ENCODE results near the gene SLC35C1. TPM values are rescaled to one million over a fixed set of nuclear protein-coding genes. Genes with fewer than 3 reads are reported as not detected.

The SLC35C1 gene
- total RNA-seq, 3 donors from 2014 or later: 26.6 to 47.8 (median 35.6) TPM

DNA sequence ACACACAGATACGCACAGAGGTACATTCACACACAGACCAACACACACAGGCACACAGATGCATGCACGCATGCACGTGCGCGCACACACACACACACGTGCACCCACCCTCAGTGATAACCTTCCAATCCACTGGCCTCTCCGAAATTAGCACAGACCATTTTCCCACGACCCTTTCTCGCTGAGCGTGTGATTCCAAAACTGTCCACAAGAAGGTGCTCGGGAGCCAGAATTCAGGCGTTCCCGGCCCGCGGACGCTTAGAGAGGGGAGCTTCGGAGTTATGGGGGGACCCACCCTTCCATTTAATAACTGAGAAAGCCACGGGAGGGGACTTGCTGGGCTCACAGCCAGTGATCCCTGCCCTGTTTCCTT, 33.8 kb upstream of the SLC35C1 start:
- TF ChIP-seq, protein P1, sequence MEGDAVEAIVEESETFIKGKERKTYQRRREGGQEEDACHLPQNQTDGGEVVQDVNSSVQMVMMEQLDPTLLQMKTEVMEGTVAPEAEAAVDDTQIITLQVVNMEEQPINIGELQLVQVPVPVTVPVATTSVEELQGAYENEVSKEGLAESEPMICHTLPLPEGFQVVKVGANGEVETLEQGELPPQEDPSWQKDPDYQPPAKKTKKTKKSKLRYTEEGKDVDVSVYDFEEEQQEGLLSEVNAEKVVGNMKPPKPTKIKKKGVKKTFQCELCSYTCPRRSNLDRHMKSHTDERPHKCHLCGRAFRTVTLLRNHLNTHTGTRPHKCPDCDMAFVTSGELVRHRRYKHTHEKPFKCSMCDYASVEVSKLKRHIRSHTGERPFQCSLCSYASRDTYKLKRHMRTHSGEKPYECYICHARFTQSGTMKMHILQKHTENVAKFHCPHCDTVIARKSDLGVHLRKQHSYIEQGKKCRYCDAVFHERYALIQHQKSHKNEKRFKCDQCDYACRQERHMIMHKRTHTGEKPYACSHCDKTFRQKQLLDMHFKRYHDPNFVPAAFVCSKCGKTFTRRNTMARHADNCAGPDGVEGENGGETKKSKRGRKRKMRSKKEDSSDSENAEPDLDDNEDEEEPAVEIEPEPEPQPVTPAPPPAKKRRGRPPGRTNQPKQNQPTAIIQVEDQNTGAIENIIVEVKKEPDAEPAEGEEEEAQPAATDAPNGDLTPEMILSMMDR (IDR thresholded peaks at IDR 0.05): peak; percentile 96
- ATAC-seq: peak; percentile 80
- Histone ChIP-seq H3K36me3 (ENCODE audit: low read depth) (no peaks in the 10 kb centered on the region), H3K9me3 (no peaks in the 10 kb centered on the region), H3K4me3 (peak overlapping the region; percentile 7), H3K4me1 (ENCODE audit: low read depth) (no peaks in the 10 kb centered on the region)
- intact Hi-C loops (cut with DNase I, micrococcal nuclease): no loop called here
- DNase-seq: peak; percentile 57 to 85 (median 78)

DNA sequence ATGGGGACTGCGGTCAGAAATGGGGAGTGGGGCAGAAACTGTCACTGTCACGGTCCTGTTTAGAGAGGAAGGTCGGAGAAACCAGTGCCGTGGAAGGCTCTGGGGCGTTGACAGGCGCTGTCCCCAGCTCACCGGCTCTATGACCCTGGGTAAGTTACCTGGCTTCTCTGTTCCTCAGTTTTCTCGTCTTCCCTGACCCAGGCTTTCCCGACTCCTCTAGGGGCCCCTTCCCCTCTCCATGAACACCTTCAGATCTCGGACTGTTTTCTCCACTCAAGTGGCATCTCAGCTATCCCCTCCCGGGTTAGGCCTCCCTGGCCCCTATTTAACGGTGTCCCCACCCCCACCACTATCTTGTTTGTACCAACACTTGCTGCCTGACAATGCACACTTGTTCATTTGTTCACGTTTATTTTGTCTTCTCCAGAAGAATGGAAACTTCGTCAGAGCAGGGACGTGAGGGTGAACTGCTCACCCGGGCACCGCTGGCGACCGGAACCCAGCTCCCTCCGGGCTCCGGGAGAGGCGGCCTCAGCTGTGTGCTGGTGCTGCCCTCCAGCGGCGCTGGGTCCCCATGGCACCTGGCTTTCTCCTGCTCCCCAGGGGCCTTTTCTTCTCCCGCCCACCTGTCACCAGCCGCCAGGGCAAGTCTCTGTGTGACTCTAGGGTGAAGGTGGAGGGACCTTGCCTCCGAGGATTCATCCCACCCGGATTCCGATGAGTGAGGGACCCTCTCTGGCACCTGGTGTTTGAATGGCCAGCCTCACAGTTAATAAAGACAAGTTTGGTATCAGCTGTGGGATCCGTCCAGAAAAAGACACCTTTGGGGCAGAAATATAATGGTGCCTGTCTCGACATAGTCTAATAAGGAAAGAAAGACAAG, 33.1 kb upstream of the SLC35C1 start:
- no peaks in the 10 kb centered on the region for H3K4me1 ChIP-seq (ENCODE audit: low read depth)
- H3K9me3 ChIP-seq: no peaks in the 10 kb centered on the region
- TF ChIP-seq, protein P1 (IDR thresholded peaks at IDR 0.05): peak; percentile 94
- intact Hi-C loops (cut with DNase I, micrococcal nuclease): no loop called here
- peak; percentile 84 to 87 (median 86) for DNase-seq
- ATAC-seq: peak; percentile 98
- no peaks in the 10 kb centered on the region for H3K36me3 ChIP-seq (ENCODE audit: low read depth)
- H3K4me3 ChIP-seq: peak overlapping the region; percentile 7

DNA sequence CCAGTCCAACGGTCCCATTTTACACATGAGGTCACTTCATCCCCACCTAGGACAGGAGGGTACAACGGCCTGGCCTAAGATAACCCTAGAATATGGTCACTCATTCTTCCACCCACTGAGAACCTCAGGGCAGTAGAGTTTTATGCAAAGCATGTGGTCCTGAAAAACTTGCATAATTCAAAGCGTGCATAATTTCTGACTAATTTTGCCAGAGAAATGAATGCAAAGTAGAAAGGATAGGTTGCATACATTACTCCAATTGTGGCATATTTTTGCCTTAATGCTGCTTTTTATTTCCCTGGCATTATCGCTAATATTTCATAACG, 32.5 kb upstream of the SLC35C1 start:
- Histone ChIP-seq H3K9me3 (no peaks in the 10 kb centered on the region), H3K36me3 (ENCODE audit: low read depth) (no peaks in the 10 kb centered on the region), H3K4me1 (ENCODE audit: low read depth) (no peaks in the 10 kb centered on the region), H3K4me3 (no peak overlapping the region)
- no peak for DNase-seq
- intact Hi-C loops (cut with DNase I, micrococcal nuclease): no loop called here
- TF ChIP-seq, protein P1 (IDR thresholded peaks at IDR 0.05): no peak
- no peak for ATAC-seq

DNA sequence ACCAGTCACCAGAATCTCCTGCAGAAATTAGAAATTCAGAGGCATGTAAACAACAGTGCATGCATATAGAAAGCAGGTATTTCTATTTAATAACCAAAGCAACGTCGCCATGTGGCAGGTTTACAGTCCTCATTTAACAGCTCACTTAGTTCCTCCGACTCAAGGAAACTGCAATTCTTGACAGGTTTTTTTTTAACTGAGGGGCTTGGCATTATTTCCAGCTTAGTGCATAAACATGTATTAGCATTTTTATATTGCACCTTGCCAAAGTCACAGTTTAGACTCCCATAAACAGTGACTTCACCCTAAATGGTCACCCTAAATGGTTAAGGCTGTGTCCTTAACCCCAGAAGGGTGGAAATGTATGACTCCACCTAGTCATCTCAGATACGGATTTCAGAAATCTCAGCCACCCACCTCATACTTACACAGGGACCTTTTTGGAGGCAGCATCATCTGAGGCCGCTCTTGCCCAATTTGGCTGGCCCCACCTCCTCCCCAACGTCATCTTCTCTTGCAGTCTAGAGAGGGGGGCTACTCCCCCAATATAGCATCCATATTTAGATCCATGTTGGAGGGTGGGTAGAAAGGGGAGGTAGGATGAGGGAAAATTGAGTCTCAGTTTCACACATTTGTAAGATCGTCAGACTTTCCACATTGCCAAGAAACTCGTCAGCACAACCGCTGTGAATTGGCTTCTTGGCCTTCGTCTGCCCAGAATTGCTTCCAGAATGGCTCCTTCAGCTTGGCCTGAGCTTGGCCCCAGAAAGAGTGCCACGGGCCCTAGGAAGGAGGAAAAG, 31.8 kb upstream of the SLC35C1 start:
- TF ChIP-seq, protein P1 (IDR thresholded peaks at IDR 0.05): no peak
- intact Hi-C loops (cut with DNase I, micrococcal nuclease): no loop called here
- ATAC-seq (no peak), DNase-seq (no peak)
- Histone ChIP-seq H3K4me1 (ENCODE audit: low read depth) (no peaks in the 10 kb centered on the region), H3K9me3 (no peaks in the 10 kb centered on the region), H3K36me3 (ENCODE audit: low read depth) (no peaks in the 10 kb centered on the region), H3K4me3 (no peak overlapping the region)

DNA sequence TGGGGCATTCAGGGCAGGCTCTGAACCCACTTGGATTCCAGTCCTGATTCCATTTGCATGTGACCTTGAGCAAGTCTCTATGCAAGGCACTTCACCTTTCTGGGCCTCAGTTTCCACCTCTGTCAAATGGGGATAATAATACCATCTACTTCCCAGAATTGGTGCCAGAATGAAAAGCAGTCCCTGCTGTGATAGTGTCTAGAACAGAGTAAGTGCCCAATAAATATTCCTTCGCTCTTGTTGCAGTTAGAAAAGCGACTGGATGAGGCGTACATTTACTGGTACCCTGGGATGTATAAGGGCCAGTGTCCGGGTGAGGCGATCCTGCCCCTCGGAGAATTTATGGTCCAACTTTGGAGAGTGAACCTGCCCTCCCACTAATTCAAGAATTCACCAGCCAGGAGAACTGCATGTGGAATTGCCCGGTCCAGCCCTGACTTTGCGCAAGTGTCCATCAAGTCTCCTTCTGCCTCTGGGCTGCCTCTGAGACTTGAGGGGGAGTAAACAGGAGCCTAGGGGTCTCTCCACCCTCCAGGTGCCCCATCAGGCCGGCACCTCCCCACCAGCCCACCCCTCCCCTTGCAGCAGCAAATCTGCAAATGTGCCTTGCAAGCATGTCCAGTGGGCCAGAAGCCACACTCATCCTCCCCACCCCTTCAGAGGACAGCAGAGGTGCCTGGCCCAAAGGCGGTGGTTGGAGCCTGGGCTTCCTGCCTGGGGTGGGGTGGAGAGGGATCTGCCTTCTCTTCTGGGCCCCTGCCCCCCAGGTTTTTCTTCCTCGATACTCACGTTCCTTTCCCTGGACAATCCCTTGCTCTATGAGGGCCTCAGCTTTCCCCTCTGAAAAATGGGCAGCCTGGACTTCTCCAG, 30.9 kb upstream of the SLC35C1 start:
- H3K9me3 ChIP-seq: no peaks in the 10 kb centered on the region
- intact Hi-C loops (cut with DNase I, micrococcal nuclease): no loop called here
- no peaks in the 10 kb centered on the region for H3K4me1 ChIP-seq (ENCODE audit: low read depth)
- ATAC-seq (no peak), DNase-seq (no peak)
- no peaks in the 10 kb centered on the region for H3K36me3 ChIP-seq (ENCODE audit: low read depth)
- H3K4me3 ChIP-seq: no peak overlapping the region
- TF ChIP-seq, protein P1 (IDR thresholded peaks at IDR 0.05): no peak

Data from mucosa of descending colon (tissue), 3 donors.